ENCODE data around the gene HSPA9. TPM values are rescaled to one million over a fixed set of nuclear protein-coding genes. Genes with fewer than 3 reads are reported as not detected.

HSPA9 gene
- total and polyA plus RNA-seq, 2 of the 13 experiments (the other 11 are each of a cell fraction or from before 2014, with no cell fraction given), result 165 to 478 TPM

- TF ChIP-seq CREM (IDR thresholded peaks at IDR 0.05), result no peak
- TF ChIP-seq CREM (CRISPR knock-in tag; IDR thresholded peaks at IDR 0.05), result no peak
- no peak for TF ChIP-seq CC2D1A (CRISPR knock-in tag; IDR thresholded peaks at IDR 0.05)
- no peak for TF ChIP-seq KLF6 (CRISPR knock-in tag; IDR thresholded peaks at IDR 0.05)
- no peak for TF ChIP-seq RBAK (CRISPR knock-in tag; IDR thresholded peaks at IDR 0.05)
- TF ChIP-seq ERF (CRISPR knock-in tag; IDR thresholded peaks at IDR 0.05), result peak; percentile 36; the same call in 1 of the 2 replicates
- TF ChIP-seq KLF16 (CRISPR knock-in tag; IDR thresholded peaks at IDR 0.05), result peak in 1 of 2 experiments; percentile 36; a peak in 1 of 4 replicates
- TF ChIP-seq, protein P1, sequence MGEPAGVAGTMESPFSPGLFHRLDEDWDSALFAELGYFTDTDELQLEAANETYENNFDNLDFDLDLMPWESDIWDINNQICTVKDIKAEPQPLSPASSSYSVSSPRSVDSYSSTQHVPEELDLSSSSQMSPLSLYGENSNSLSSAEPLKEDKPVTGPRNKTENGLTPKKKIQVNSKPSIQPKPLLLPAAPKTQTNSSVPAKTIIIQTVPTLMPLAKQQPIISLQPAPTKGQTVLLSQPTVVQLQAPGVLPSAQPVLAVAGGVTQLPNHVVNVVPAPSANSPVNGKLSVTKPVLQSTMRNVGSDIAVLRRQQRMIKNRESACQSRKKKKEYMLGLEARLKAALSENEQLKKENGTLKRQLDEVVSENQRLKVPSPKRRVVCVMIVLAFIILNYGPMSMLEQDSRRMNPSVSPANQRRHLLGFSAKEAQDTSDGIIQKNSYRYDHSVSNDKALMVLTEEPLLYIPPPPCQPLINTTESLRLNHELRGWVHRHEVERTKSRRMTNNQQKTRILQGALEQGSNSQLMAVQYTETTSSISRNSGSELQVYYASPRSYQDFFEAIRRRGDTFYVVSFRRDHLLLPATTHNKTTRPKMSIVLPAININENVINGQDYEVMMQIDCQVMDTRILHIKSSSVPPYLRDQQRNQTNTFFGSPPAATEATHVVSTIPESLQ (CRISPR knock-in tag; conservative IDR thresholded peaks at IDR 0.05), result no peak
- TF ChIP-seq ZNF7 (CRISPR knock-in tag; IDR thresholded peaks at IDR 0.05), result no peak
- no peak for TF ChIP-seq ZNF10 (CRISPR knock-in tag; IDR thresholded peaks at IDR 0.05; ENCODE audit: borderline replicate concordance, low read depth)
- TF ChIP-seq GPN1 (CRISPR knock-in tag; IDR thresholded peaks at IDR 0.05; ENCODE audit: borderline replicate concordance), result no peak
- TF ChIP-seq SMAD9 (CRISPR knock-in tag; IDR thresholded peaks at IDR 0.05), result no peak
- TF ChIP-seq NFAT5 (CRISPR knock-in tag; IDR thresholded peaks at IDR 0.05), result no peak
- no peak for TF ChIP-seq CHD2 (IDR thresholded peaks at IDR 0.05; ENCODE audit: low read depth, low read length)
- TF ChIP-seq ZNF251 (CRISPR knock-in tag; IDR thresholded peaks at IDR 0.05), result no peak
- no peak for TF ChIP-seq KDM5B (CRISPR knock-in tag; IDR thresholded peaks at IDR 0.05; ENCODE audit: borderline replicate concordance)
- TF ChIP-seq GABPA (IDR thresholded peaks at IDR 0.05; ENCODE audit: low read depth, low read length), result no peak
- peak; percentile 52; the same call in 1 of the 2 replicates for TF ChIP-seq GABPA (CRISPR knock-in tag; IDR thresholded peaks at IDR 0.05; ENCODE audit: low read depth)
- TF ChIP-seq SRY (CRISPR knock-in tag; IDR thresholded peaks at IDR 0.05), result no peak
- TF ChIP-seq ZNF570 (CRISPR knock-in tag; IDR thresholded peaks at IDR 0.05; ENCODE audit: borderline replicate concordance), result no peak
These were observed 68.6 kb downstream of the HSPA9 start (continued) for GRCh38 chr5:138506370-138507306.
